CD4-positive, alpha-beta T cell treated with Interleukin-12 subunit alpha and Interleukin-12 subunit beta, for 1 hour (primary cell): Measurements from ENCODE around the gene PRR16.

Experiments
- DNase-seq: peaks from one replicate; pipeline ENCODE4 v3.0.0-alpha.2; 2020

PRR16 gene

DNA sequence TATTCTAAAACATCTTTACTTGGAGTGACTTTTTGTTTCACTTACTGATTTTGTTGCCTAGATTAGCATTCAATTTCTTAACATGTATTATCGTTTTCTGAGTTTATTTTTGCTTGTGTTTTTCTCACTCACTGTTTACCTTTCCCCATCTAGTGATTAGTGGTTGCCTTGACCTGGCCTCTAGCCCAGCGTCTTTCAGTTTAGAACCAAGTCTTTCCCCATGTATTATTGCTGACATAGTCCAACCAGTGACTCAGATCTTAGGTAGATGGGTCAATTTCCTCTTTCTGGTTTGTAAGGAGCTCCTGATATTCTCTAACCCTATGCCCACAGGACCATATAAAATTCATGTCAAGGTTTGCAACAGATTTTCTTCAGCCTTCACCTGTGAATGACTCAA is 135.5 kb downstream of the PRR16 start:
- no peak for DNase-seq

GRCh38 chr5:120600639-120601038 is 136.5 kb downstream of the PRR16 start:
- no peak for DNase-seq

- DNase-seq: no peak
Observed at GRCh38 chr5:120602033-120602432, 137.9 kb downstream of the PRR16 start.

DNA sequence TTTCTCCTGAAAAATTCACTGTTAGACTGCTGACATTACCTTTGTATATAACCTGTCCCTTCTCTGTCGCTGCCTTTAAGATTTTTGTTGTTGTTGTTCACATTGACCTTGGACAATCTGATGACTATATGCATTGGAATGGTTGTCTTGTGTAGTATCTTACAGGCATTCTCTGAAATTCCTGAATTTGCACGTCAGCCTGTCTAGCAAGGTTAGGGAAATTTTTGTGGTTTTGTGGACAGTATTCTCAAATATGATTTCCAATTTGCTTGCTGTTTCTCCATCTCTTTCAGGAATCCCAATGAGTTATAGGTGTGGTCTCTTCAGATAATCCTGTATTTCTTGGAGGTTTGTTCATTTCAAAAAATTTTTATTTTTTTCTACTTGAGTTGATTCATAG is 140.8 kb downstream of the PRR16 start:
- no peak for DNase-seq

DNA sequence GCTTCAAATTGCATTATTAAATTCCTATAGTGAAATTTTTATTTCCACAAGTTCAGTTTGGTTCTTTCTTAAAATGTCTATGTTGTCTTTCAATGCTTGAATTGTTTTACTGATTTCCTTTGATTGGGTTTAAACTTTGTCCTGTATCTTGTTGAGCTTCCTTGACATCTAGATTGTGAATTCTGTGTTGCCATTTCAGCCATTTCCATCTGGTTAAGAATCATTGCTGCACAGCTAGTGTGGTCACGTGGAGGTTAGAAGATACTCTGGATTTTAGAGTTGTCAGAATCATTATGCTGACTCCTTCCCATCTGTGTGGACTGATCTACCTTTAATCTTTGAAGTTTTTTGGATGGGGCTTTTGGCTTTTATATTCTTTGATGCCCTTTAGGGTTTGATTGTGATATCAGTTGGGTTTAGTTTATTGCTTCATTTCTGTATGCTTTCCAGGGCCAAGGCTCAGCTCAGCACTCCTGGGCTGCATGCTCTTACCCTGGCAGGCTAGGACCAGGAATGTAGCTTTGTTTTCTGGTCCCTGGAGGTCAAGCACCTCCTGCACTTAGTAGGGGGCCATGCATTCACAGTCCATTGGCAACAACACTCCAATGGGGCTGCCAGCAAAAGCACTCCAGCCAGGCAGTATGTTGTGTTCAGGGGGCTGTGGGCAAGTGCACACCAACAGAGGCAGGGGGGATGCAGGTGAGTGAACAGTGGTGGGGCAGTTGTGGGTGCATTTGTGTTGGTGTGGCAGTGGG is 141.4 kb downstream of the PRR16 start:
- DNase-seq: no peak

DNA sequence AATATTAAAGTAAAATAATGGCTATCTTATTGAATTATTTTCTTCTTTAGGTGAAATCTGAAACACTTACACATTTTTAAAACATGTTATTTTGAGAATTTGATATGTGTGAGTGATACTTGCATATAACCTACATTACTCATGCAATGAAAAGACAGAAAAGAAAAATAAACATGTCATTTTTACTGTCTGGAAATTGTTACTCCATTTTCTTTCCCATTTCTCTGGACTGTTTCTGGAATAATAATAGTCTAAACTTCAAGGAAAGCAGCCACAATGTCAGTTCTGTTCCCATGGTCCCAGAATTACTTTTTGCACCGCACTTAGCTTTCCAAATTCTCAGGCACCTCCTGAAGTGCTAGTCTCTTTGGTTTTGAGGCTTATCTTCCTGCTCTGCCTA is 145.5 kb downstream of the PRR16 start:
- DNase-seq: no peak

DNA sequence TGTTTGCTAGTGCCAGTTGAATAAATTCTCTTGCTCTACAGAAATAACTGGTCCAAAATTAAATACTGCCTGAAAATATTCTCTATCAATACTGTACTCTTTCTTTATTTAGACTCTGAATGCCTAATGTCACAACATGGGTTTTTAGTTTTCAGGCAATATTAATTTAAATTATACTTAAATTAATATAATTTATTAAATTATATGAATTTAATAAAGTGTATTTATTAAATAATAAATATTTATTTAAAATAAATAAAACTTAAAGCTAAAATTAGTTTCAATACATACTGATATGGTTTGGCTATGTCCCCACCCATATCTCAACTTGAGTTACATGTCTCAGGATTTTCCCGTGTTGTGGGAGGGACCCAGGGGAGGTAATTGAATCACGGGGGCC is 146.0 kb downstream of the PRR16 start:
- DNase-seq: no peak

DNA sequence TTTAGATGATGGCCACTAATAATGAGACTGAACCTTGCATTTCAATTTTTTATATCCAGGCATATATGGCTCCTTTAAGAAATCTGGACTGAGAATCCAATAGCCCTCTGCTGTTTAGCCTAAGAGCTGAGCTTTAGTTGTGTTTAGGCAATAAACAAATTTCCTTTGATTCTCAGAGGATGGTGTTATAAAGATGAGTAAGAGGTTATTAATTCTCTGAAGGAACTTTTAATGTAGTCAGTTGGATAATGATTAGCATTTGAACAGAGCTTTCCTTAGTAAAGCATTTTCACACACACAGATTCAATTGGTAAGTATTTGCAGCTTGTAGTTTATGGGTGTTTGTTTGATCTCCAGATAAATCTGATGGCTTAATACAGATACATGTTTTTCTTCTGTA is 149.6 kb downstream of the PRR16 start:
- DNase-seq: no peak

- DNase-seq: no peak
Observed at GRCh38 chr5:120614531-120615180, 150.6 kb downstream of the PRR16 start.

DNA sequence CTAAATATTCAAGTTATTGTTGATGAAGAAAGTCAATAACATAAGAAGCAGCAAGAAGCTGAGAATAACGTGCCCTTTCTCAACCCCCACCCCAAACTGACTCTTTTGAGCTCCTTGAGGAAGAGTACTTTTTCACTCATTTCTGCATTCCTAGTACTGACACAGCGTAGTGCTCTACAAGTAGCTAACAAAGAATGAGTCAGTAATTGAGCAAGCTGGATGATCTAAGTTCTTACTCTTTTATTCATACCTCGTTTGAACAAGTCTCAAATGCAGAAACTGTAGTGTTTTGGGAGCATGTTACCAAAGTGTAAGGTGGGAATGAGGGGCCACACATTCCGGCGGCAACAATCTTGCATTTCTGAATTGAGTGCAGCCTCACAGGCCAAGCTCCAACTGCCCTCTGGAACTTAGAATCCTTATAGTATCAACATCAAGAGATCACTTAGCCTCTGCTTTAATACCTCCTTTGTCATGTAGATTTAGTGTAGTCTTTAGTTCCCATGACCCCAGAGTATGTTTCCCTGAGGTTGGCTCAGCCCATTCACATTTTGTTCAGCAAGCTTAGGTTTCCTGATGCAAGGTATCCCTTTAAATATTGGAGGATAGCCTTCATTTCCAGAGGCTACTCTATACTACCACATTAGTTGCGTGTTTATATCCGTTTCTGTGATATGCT is 152.0 kb downstream of the PRR16 start:
- no peak for DNase-seq

GRCh38 chr5:120621339-120621738 is 157.2 kb downstream of the PRR16 start:
- no peak for DNase-seq

- DNase-seq: no peak
Observed at GRCh38 chr5:120624021-120624563, 160.0 kb downstream of the PRR16 start.

GRCh38 chr5:120628156-120628555 is 164.1 kb downstream of the PRR16 start:
- no peak for DNase-seq

GRCh38 chr5:120630550-120630949 is 166.4 kb downstream of the PRR16 start:
- no peak for DNase-seq

DNA sequence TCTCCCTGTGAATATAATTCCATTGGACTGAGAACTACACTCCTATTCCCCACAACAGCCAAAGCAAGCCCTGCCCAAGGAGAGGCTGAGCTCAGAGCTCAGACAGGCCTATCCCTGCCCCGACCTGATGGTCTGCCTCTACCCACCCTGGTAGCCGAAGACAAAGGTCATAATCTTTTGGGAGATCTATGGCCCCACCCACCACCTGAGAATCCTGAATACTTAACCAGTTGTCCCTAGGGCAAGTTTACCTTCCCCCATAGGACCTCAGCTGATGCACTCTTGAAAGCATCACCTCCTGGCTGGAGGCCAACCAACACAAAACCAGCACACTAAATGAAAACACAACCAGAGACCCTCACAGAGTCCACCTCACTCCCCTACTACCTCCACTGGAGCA is 167.5 kb downstream of the PRR16 start:
- no peak for DNase-seq

DNA sequence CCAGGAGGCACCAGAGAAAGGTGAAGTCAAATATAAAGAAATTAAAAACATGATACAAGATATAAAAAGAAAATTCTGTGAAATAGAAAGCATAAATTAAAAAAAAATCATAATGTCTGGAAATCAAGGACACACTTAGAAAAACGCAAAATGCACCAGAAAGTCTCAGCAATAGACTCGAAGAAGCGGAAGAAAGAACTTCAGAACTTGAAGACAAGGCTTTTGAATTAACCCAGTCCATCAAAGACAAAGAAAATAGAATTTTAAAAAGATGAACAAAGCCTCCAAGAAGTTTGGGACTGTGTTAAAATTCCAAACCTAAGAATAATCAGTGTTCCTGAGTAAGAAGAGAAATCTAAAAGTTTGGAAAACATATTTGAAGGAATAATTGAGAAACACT is 168.3 kb downstream of the PRR16 start:
- DNase-seq: no peak

GRCh38 chr5:120638449-120638848 is 174.3 kb downstream of the PRR16 start:
- DNase-seq: no peak

GRCh38 chr5:120640778-120641177 is 176.7 kb downstream of the PRR16 start:
- no peak for DNase-seq

GRCh38 chr5:120644516-120644915 is 180.4 kb downstream of the PRR16 start:
- no peak for DNase-seq

DNA sequence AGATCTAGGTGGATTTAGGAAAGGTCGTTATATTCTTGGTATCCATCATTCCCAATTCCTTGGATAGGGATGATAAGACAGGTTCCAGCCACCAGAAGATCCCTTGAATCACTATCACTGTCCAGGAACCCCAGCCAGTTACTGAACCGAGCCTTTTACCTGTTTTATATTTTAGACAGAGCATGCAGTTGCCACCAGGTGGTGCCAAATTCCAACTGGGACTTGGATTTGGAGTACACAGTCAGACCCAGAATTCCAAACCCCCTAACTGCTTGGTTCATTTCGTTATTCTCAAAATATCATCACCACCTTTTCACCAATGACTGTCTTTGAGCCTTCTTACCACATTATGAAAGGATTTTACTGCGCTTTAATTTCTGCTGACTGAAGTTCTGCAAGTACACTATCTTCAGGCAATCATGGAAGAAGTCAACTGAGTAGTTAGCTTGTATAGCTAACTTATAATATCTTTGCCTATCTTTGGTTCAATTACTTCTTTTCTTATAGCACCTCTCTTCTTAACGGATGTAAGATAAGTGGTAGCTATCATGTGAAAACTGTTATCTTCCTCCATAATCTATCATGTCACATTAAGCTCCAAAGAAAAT is 191.8 kb downstream of the PRR16 start:
- no peak for DNase-seq

DNA sequence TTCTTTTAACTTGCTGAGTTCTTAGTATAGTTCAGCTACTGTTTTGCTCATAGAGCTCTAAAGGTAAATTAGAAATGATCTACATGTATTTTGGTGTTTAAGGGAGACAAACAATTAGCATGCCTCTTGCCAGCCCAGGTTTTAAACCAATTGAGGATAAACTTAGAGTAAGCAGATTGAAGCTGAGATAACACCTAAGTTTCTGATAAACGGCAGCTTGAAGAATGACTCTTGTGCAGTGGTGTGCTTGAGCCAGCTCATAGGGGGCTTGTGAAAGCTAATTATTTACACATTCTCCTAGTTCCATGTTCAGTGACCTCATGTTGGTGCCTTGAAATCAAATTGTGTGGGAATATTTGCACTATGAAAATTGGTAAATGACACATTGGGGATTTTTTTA is 193.0 kb downstream of the PRR16 start:
- DNase-seq: no peak

DNA sequence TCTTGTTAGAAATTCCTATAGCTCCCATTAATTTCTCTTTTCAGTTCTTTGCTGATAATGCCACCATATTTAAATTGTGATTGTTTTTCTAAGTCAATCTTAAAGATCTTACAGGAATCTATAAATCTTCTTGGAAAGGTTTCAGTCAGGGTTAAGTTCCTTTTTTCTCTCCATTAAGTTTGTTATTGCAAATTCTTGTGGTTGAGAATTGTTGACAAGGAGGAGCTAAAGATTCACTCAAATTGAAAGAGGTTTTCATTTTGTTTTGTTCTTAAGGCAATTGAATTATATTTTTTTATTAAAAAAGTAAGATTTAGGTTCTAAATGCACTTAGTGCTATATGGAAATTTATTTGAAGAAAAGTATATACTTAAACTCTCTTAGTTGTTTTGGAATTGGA is 213.4 kb downstream of the PRR16 start:
- DNase-seq: no peak

- no peak for DNase-seq
Observed at GRCh38 chr5:120678279-120678678, 214.2 kb downstream of the PRR16 start.

DNA sequence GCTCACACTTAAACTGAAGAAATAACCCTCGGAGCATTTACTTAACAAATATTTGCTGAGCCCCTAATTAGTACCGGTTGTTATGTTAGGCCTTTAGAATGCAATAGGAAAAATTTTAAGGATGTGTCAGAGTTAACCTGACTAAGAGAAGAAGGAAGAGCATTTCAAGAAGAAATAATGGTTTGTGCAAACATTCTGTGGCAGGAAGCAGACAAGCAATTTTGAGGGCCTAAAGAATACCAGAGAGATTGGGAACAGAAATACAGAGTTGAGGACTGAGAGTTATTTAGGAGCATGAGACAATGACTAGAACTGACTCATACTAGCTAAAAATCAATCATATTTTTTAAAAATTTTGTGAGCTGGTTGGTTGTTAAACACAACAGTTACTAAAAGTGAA is 218.8 kb downstream of the PRR16 start:
- DNase-seq: no peak
